Erythroblast (primary cell): ENCODE measurements around the gene CFAP157.

Source experiments
- GATA1 ChIP-seq: IDR thresholded peaks from 2 replicates; pipeline ENCODE4 v1.6.1; 2011; ENCODE audit warnings: low read depth, mild to moderate bottlenecking, control low read depth, low read length, moderate library complexity
- POLR2A ChIP-seq: IDR thresholded peaks from 2 replicates; pipeline ENCODE4 v1.6.1; 2011; ENCODE audit warnings: mild to moderate bottlenecking, low read length

GRCh38 chr9:127676638-127677037 lies 30.1 kb upstream of the CFAP157 start:
- no peak for TF ChIP-seq POLR2A
- TF ChIP-seq GATA1: no peak
